GM12892 (cell line): ENCODE results near the gene PCBD2.

Source experiments
- POLR2AphosphoS5 ChIP-seq: IDR thresholded peaks from 2 replicates; pipeline ENCODE4 v1.6.1; 2011; ENCODE audit warnings: low read depth, low read length, control low read depth
- TAF1 ChIP-seq: IDR thresholded peaks from 2 replicates; pipeline ENCODE4 v1.6.1; 2011; ENCODE audit warnings: low read depth, mild to moderate bottlenecking, control low read depth, low read length, borderline replicate concordance

DNA sequence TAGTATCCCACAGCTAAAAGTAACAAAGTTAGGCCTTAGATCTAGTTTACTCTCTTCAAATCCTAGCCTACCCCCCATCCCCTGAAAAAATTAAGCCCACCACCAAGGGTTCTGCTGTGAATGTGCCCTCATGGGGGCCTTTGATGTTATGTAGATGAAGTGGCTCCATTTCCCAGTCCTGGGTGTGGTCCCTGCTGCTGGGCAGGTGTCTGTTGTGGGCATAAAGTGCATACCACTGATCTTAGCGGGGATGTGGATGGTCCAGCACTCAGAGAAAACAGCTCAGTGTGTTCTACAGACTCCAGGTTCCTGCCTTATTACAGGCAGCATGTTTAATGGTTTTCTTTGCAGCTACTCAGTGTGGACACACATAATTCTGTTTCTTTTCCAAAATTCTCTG, 1.9 kb downstream of the PCBD2 start:
- TF ChIP-seq TAF1 (no peak), POLR2AphosphoS5 (no peak)
